ENCODE results near the gene HEXIM2. TPM values are rescaled to one million over a fixed set of nuclear protein-coding genes. Genes with fewer than 3 reads are reported as not detected.

HEXIM2 gene
- total RNA-seq, 1 donor from 2014 or later, result 13.0 TPM

- H3K9me3 Mint-ChIP-seq (ENCODE audit: unreplicated experiment), result no peaks in the 10 kb centered on the region
- H3K4me3 Mint-ChIP-seq (ENCODE audit: unreplicated experiment), result no peak overlapping the region
- no peak for TF ChIP-seq CTCF (IDR thresholded peaks at IDR 0.05; ENCODE audit: unreplicated experiment)
- H3K4me1 Mint-ChIP-seq (ENCODE audit: unreplicated experiment), result peaks cover 3% of the 10 kb centered on the region
- H3K27me3 Mint-ChIP-seq (ENCODE audit: unreplicated experiment), result no peaks in the 10 kb centered on the region
- no peak overlapping the region for H3K27ac Mint-ChIP-seq (ENCODE audit: unreplicated experiment)
- DNase-seq (ENCODE audit: low spot score), result no peak
- no peaks in the 10 kb centered on the region for H3K36me3 Mint-ChIP-seq (ENCODE audit: low read depth, unreplicated experiment)
Measured at GRCh38 chr17:45186801-45187354, 25.2 kb downstream of the HEXIM2 start.

- Mint-ChIP-seq H3K9me3 (ENCODE audit: unreplicated experiment) (no peaks in the 10 kb centered on the region), H3K4me3 (ENCODE audit: unreplicated experiment) (no peak overlapping the region), H3K27me3 (ENCODE audit: unreplicated experiment) (no peaks in the 10 kb centered on the region), H3K27ac (ENCODE audit: unreplicated experiment) (no peak overlapping the region), H3K4me1 (ENCODE audit: unreplicated experiment) (peaks cover 3% of the 10 kb centered on the region), H3K36me3 (ENCODE audit: low read depth, unreplicated experiment) (no peaks in the 10 kb centered on the region)
- DNase-seq (ENCODE audit: low spot score), result no peak
- TF ChIP-seq CTCF (IDR thresholded peaks at IDR 0.05; ENCODE audit: unreplicated experiment), result no peak
Measured at GRCh38 chr17:45189009-45189408, 27.3 kb downstream of the HEXIM2 start.

GRCh38 chr17:45190503-45191255 is 29.0 kb downstream of the HEXIM2 start:
- Mint-ChIP-seq H3K27me3 (ENCODE audit: unreplicated experiment) (no peaks in the 10 kb centered on the region), H3K4me1 (ENCODE audit: unreplicated experiment) (peaks cover 3% of the 10 kb centered on the region), H3K9me3 (ENCODE audit: unreplicated experiment) (no peaks in the 10 kb centered on the region), H3K27ac (ENCODE audit: unreplicated experiment) (no peak overlapping the region), H3K4me3 (ENCODE audit: unreplicated experiment) (no peak overlapping the region), H3K36me3 (ENCODE audit: low read depth, unreplicated experiment) (no peaks in the 10 kb centered on the region)
- no peak for TF ChIP-seq CTCF (IDR thresholded peaks at IDR 0.05; ENCODE audit: unreplicated experiment)
- DNase-seq (ENCODE audit: low spot score), result no peak

GRCh38 chr17:45195424-45195823 is 33.7 kb downstream of the HEXIM2 start:
- Mint-ChIP-seq H3K4me3 (ENCODE audit: unreplicated experiment) (no peak overlapping the region), H3K36me3 (ENCODE audit: low read depth, unreplicated experiment) (no peaks in the 10 kb centered on the region), H3K27me3 (ENCODE audit: unreplicated experiment) (no peaks in the 10 kb centered on the region), H3K4me1 (ENCODE audit: unreplicated experiment) (no peaks in the 10 kb centered on the region), H3K27ac (ENCODE audit: unreplicated experiment) (no peak overlapping the region), H3K9me3 (ENCODE audit: unreplicated experiment) (no peaks in the 10 kb centered on the region)
- DNase-seq (ENCODE audit: low spot score), result no peak
- TF ChIP-seq CTCF (IDR thresholded peaks at IDR 0.05; ENCODE audit: unreplicated experiment), result no peak

GRCh38 chr17:45197108-45197507 is 35.4 kb downstream of the HEXIM2 start:
- H3K4me1 Mint-ChIP-seq (ENCODE audit: unreplicated experiment), result no peaks in the 10 kb centered on the region
- no peaks in the 10 kb centered on the region for H3K27me3 Mint-ChIP-seq (ENCODE audit: unreplicated experiment)
- H3K9me3 Mint-ChIP-seq (ENCODE audit: unreplicated experiment), result no peaks in the 10 kb centered on the region
- H3K27ac Mint-ChIP-seq (ENCODE audit: unreplicated experiment), result no peak overlapping the region
- H3K36me3 Mint-ChIP-seq (ENCODE audit: low read depth, unreplicated experiment), result no peaks in the 10 kb centered on the region
- no peak for TF ChIP-seq CTCF (IDR thresholded peaks at IDR 0.05; ENCODE audit: unreplicated experiment)
- DNase-seq (ENCODE audit: low spot score), result no peak
- no peak overlapping the region for H3K4me3 Mint-ChIP-seq (ENCODE audit: unreplicated experiment)

Measured in endothelial cell (in vitro differentiated cells).